ENCODE measurements around the gene CADPS.

CADPS gene

DNA sequence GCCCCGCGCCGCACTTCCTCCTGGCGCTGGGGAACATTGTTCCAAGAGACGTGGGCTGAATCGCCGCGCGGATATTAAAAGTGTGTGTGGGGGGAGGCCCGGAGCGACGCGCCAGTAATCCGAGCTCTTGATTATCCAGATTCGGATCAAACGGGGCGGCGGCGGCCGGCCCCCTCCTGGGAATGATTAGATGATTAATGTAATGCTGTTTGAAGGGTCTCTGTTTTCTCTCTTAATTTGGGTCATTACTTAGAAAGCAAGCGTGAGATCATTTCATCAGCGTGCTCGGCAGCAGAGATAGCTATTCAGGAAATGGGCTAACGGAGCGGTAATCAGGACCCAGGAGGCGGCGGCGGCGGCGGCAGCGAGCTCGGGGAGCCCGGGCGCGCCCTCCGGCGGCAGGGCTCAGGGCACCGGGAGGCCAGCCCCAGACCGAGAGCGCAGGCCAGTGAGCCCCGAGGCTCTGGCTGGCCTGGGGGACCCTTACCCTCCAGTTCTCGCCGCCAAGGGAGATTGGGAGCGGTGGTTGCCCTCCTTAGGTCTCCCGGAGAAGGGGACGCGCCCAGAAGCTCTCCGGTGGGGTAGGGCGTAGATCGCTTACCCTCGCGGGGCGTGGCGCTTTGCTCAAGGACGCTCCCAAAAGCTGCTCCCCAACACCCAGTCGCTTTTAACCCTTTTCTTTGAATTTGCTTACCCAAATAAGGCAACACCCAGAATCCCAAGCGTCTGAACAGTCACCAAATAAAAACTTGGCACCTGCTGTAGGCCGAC lies 506.3 kb downstream of the CADPS start:
- no peak for DNase-seq

DNA sequence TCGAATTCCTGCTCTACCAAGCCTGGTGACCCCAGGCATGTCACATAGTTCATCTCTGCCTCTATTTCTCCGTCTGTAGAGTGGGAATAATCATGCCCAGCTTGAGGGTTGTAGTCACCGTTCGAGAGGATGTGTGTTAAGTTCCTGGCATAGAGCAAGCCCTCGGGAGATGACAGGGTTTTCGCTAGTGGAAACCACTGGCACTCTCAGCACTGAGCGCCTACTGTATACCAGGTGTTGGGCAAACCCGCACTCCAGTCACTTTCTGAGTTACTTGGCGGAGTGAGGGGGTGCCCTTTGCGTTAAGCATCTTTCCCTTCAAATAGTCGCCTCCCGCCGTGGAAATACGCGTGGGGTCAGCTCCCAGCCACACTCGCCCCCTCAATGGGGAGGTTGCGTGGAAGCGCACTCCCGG lies 506.9 kb downstream of the CADPS start:
- no peak for DNase-seq

DNA sequence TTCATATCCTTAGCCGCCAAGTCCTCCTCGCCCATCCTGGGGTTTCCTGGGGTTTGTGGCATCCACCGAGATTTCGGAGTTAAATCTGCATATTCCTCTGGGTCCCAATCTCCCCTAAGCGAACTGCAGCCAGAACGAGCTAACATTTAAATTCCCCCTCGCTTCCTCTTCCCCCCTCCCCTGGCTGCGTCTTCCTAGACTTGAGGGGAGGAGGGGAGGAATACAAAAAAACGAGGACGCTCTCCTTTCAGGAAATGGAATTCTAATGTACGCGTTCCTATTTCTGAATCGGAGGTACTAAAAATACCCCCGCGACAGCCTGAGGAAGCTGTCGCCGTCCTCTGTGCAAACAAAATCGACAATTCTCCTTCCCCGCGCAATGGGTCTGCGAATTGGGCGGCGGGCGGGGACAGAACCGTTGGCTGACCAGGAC lies 507.4 kb downstream of the CADPS start:
- DNase-seq = no peak

- no peak for DNase-seq
Observed at GRCh38 chr3:62366126-62366484, 509.1 kb downstream of the CADPS start.

GRCh38 chr3:62365391-62366125 lies 509.7 kb downstream of the CADPS start:
- DNase-seq = no peak

DNA sequence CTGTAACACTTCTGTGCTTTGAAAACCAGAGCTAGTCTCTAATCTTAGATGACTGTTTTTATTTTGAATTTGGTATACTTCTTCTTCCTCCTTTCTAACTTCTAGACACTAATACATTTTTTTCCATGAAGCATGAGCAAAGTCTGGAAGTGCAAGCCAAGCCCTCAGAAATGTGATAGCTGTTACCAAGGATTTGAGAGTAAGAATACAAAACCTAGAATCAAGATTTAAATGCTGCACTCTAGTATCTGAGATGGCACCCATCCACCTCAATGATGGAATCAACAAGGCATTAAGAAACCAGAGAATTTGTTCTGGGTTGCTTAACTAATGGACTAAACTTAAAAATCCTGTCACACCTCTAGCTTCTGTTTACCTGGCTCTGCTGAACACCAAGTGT lies 511.0 kb downstream of the CADPS start:
- DNase-seq = no peak

GRCh38 chr3:62363275-62363674 lies 511.9 kb downstream of the CADPS start:
- DNase-seq = no peak

DNA sequence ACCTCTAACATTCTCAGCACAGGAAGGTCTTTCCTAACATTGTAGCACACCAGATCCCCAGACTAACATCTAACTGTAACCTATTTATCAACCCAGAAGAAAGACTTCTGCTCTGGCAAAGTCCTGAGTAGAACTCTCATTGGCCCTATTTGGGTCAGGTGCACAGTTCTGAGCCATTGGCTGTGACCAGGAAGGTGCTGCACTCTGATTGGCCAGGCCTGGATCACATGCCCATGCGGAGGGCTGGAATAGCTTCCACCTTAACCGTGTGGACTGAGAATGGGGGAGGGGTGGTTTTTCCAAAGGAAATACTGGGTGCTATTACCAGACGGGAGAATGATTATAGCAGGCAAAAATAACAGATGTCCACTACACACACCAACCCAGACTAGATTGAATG lies 513.4 kb downstream of the CADPS start:
- no peak for DNase-seq

DNA sequence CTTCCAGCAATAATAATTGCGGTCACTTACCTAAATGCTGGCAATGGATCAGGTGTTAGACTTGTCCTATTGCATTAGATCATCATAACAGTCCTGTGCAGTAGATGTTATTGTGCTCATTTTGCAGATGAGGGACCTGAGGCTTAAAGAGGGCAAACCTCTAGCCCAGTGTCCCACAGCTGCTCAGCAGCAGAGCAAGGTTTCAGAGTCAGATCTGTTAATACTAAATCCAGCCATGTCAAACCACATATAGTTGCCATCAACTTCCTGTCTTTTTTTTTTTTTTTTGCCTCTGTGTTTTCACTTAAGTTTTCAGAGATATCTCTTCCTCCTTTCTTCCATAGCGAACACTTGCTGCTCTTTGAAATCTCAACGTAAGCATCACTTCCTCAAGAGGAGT lies 514.0 kb downstream of the CADPS start:
- no peak for DNase-seq

- no peak for DNase-seq
Observed at GRCh38 chr3:62359531-62359930, 515.7 kb downstream of the CADPS start.

DNA sequence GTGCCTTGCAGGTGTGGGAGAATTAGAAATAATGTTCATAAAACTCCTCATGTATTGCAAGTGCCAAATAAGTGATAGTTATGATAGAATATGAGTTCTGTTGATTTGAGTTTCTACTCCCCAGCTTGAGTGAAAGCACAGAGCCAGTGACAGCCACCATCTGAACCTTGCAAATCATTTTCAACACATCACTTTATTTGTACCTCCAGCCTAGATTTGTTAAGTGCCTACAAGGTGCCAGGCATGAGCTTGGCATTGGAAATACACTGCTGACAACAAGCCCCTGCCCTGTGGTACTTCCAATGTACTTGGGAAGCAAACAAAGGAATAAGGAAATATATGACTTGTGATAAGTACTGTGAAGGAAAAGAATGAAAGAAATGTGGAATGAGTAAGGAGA lies 518.9 kb downstream of the CADPS start:
- no peak for DNase-seq

- DNase-seq = no peak
Observed at GRCh38 chr3:62355703-62356102, 519.5 kb downstream of the CADPS start.

All from activated CD4-positive, alpha-beta T cell treated with anti-CD3 and anti-CD28 coated beads, Interleukin-2, amount 50 U/mL, for 16 hours (primary cell).